CD8-positive, alpha-beta memory T cell (primary cell): ENCODE results near the gene ADGRB2. TPM values are rescaled to one million over a fixed set of nuclear protein-coding genes. Genes with fewer than 3 reads are reported as not detected.
A peak's percentile ranks its signal among the peaks of the same experiment; 100 is the strongest.

Experiments used
- CTCF ChIA-PET: fragments of 350-600 bp; sonication (Branson Sonifier 250); formaldehyde crosslinking; loops from one replicate; lab custom pipeline; 2021; ENCODE audit warnings: antibody characterized with exemption; lab: Charles Lee
- POLR2A ChIA-PET: fragments of 350-600 bp; sonication (Branson Sonifier 250); formaldehyde crosslinking; loops from one replicate; lab custom pipeline; 2021; ENCODE audit warnings: antibody characterized with exemption; lab: Charles Lee
- DNase-seq, 5 donors: peaks; one replicate each; pipeline versions ENCODE4 v3.0.0 to v3.0.0-alpha.2; 2020 to 2022; ENCODE audit warnings: mixed read lengths in 1 of 5
- H3K27ac ChIP-seq: one replicate; pipeline ENCODE4 v1.7.0; 2013; ENCODE audit warnings: low read depth, mild to moderate bottlenecking, low read length, moderate library complexity
- H3K27me3 ChIP-seq: 2 replicates; pipeline ENCODE4 v1.7.0; 2013; ENCODE audit warnings: low read length, mild to moderate bottlenecking; ENCODE audit not compliant: insufficient read depth, poor library complexity, severe bottlenecking
- H3K36me3 ChIP-seq: 2 replicates; pipeline ENCODE4 v1.7.0; 2013; ENCODE audit warnings: mild to moderate bottlenecking, low read length, moderate library complexity; ENCODE audit not compliant: insufficient read depth
- H3K4me1 ChIP-seq: 2 replicates; pipeline ENCODE4 v1.7.0; 2013; ENCODE audit warnings: mild to moderate bottlenecking, low read length, moderate library complexity; ENCODE audit not compliant: insufficient read depth
- H3K4me3 ChIP-seq: 2 replicates; pipeline ENCODE4 v1.7.0; 2013; ENCODE audit warnings: mild to moderate bottlenecking, low read length
- H3K9me3 ChIP-seq: 2 replicates; pipeline ENCODE4 v1.7.0; 2013; ENCODE audit warnings: mild to moderate bottlenecking, low read length
- H3K27ac Mint-ChIP-seq, 8 donors: one replicate each; pipeline ENCODE4 v1.8.0; 2020 to 2021; ENCODE audit warnings: mixed read lengths in 8 of 8, mild to moderate bottlenecking in 6 of 8, inconsistent platforms in 3 of 8, moderate library complexity in 3 of 8
- H3K27me3 Mint-ChIP-seq, 2 donors: one replicate each; pipeline ENCODE4 v1.8.0; 2020 to 2021; ENCODE audit warnings: mixed read lengths in 2 of 2, mild to moderate bottlenecking in 1 of 2, moderate library complexity in 1 of 2
- H3K36me3 Mint-ChIP-seq, 3 donors: one replicate each; pipeline ENCODE4 v1.8.0; 2020 to 2021; ENCODE audit warnings: mixed read lengths in 3 of 3, inconsistent platforms in 1 of 3, mild to moderate bottlenecking in 1 of 3
- H3K4me1 Mint-ChIP-seq, 3 donors: one replicate each; pipeline ENCODE4 v1.8.0; 2020 to 2021; ENCODE audit warnings: mixed read lengths in 3 of 3, inconsistent platforms in 1 of 3, mild to moderate bottlenecking in 1 of 3
- H3K4me3 Mint-ChIP-seq, 7 donors: one replicate each; pipeline ENCODE4 v1.8.0; 2020 to 2021; ENCODE audit warnings: mixed read lengths in 7 of 7, mild to moderate bottlenecking in 6 of 7, moderate library complexity in 4 of 7, inconsistent platforms in 2 of 7
- H3K9me3 Mint-ChIP-seq, 5 donors: one replicate each; pipeline ENCODE4 v1.8.0; 2020 to 2022; ENCODE audit warnings: mixed read lengths in 5 of 5, mild to moderate bottlenecking in 3 of 5, moderate library complexity in 2 of 5, inconsistent platforms in 1 of 5
- polyA plus RNA-seq: library from polyadenylated mRNA; unstranded; fragments of 300-500 nt; fragmentation: Illumina TruSeq; gene quantifications from one replicate; pipeline ENCODE4 v1.2.3, GENCODE V29; 2021
- total RNA-seq, 2 experiments: library from RNA; stranded (reverse); gene quantifications; one replicate each; pipeline ENCODE4 v1.2.3, GENCODE V29; 2021

The ADGRB2 gene
- total and polyA plus RNA-seq, 3 experiments from 2014 or later: 0.24 to 0.57 (median 0.35) TPM

GRCh38 chr1:31798433-31799195 is 34.5 kb upstream of the ADGRB2 start:
- POLR2A ChIA-PET: no interaction called here
- no peaks in the 10 kb centered on the region for H3K9me3 Mint-ChIP-seq
- H3K27me3 Mint-ChIP-seq: peaks cover 8 to 18% of the 10 kb centered on the region in 2 donors
- peak overlapping the region in 1 of 8 donors; percentile 50 for H3K27ac Mint-ChIP-seq
- CTCF ChIA-PET: interaction anchor here (1.0 to 2.1 kb wide), 2 partner anchors 9 to 17 kb away, joined by 3 to 4 read pairs; partner anchors contain the start of gene SPOCD1
- H3K9me3 ChIP-seq: no peaks in the 10 kb centered on the region
- no peak overlapping the region for H3K27ac ChIP-seq
- H3K36me3 Mint-ChIP-seq: no peaks in the 10 kb centered on the region
- no peak overlapping the region for H3K4me3 Mint-ChIP-seq
- H3K4me1 Mint-ChIP-seq: peaks cover 2 to 6% (median 4%) of the 10 kb centered on the region in 3 donors
- H3K4me3 ChIP-seq: no peak overlapping the region
- H3K36me3 ChIP-seq: no peaks in the 10 kb centered on the region
- H3K27me3 ChIP-seq: peaks cover 5% of the 10 kb centered on the region
- DNase-seq: no peak
- H3K4me1 ChIP-seq: no peaks in the 10 kb centered on the region

- H3K9me3 Mint-ChIP-seq: no peaks in the 10 kb centered on the region
- ChIA-PET CTCF (interaction anchor here (1.0 to 2.1 kb wide), 2 partner anchors 9 to 18 kb away, joined by 3 to 4 read pairs; partner anchors contain the start of gene SPOCD1), POLR2A (no interaction called here)
- H3K27me3 Mint-ChIP-seq: peaks cover 6 to 18% of the 10 kb centered on the region in 2 donors
- H3K4me1 ChIP-seq: no peaks in the 10 kb centered on the region
- H3K27ac ChIP-seq: no peak overlapping the region
- no peak for DNase-seq
- no peak overlapping the region for H3K4me3 ChIP-seq
- peaks cover 5% of the 10 kb centered on the region for H3K27me3 ChIP-seq
- H3K27ac Mint-ChIP-seq: no peak overlapping the region
- H3K9me3 ChIP-seq: no peaks in the 10 kb centered on the region
- H3K4me1 Mint-ChIP-seq: peaks cover 2 to 6% (median 4%) of the 10 kb centered on the region in 3 donors
- H3K36me3 ChIP-seq: no peaks in the 10 kb centered on the region
- no peaks in the 10 kb centered on the region for H3K36me3 Mint-ChIP-seq
- no peak overlapping the region for H3K4me3 Mint-ChIP-seq
These were observed 33.9 kb upstream of the ADGRB2 start for GRCh38 chr1:31798086-31798432.

- Mint-ChIP-seq H3K27me3 (peaks cover 5 to 17% of the 10 kb centered on the region in 2 donors), H3K4me3 (no peak overlapping the region), H3K27ac (no peak overlapping the region), H3K9me3 (no peaks in the 10 kb centered on the region), H3K36me3 (no peaks in the 10 kb centered on the region), H3K4me1 (peaks cover under 1 to 1% (median 1%) of the 10 kb centered on the region in 3 donors)
- no peak overlapping the region for H3K4me3 ChIP-seq
- no peak for DNase-seq
- ChIA-PET POLR2A (no interaction called here), CTCF (no interaction called here)
- H3K27ac ChIP-seq: no peak overlapping the region
- no peaks in the 10 kb centered on the region for H3K9me3 ChIP-seq
- H3K4me1 ChIP-seq: no peaks in the 10 kb centered on the region
- H3K36me3 ChIP-seq: no peaks in the 10 kb centered on the region
- H3K27me3 ChIP-seq: peaks cover 5% of the 10 kb centered on the region
These were observed 33.1 kb upstream of the ADGRB2 start for GRCh38 chr1:31797216-31797615.

DNA sequence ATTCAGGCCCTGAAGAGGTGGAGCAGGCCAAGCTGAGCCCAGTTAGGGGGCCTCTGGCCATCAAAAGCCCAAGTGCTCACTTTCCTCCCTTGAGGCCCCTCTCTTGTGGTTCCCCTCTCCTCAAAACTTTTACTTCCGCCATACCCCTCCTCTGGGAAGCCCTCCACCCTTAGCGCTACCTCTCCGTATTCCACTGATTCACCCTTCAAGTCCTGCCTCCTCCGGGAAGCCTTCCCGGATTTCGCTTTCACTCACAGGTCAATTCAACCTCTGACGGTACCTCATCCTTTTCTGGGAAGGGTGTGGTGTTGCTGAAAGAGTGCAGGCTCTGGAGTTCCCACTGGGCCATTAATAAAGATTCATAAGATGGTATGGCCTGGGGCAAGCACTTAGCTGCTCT is 32.6 kb upstream of the ADGRB2 start:
- Mint-ChIP-seq H3K4me3 (no peak overlapping the region), H3K27me3 (peaks cover 5 to 16% of the 10 kb centered on the region in 2 donors), H3K27ac (no peak overlapping the region), H3K4me1 (no peaks in the 10 kb centered on the region), H3K36me3 (no peaks in the 10 kb centered on the region), H3K9me3 (no peaks in the 10 kb centered on the region)
- ChIA-PET POLR2A (no interaction called here), CTCF (no interaction called here)
- Histone ChIP-seq H3K4me3 (no peak overlapping the region), H3K27ac (no peak overlapping the region), H3K27me3 (peaks cover 5% of the 10 kb centered on the region), H3K4me1 (no peaks in the 10 kb centered on the region), H3K9me3 (no peaks in the 10 kb centered on the region), H3K36me3 (no peaks in the 10 kb centered on the region)
- no peak for DNase-seq

DNA sequence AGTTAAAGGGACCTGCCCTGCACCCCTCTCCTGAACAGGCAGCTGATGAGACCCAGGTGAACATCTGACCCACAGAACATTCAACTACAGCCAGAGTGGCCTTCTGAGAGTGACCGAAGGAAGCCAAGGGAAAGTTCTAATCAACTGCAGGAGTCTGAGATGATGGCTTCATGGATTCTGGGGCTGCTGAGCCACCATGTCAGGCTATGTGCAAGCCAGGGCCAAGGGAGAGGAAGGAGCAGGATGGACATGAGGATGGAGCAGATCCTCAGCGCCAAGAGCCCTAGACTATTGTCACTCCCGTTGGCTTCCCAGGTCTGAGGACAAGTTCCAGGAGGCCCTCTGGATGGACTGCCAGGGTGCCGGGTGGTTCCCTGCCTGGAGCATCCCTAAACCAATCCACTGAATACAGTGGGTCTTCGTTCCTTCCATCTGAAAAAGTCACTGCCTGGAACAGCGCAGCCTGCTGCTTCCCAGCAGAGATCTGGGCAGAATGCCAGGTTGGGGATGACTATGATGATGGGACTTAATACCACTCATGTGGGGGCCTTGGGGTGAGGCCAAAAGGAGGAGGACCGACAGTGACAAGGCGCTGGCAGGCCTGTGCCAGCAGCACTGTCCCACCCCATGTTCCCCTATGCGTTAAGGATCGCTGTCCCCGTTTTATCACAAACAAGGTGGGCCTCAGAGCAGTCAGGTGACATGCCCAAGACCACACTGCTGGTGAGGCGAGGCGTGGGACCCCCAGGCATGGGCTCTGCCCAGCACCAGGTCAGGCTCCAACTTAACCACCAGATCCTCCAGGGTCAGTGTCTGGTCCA is 31.9 kb upstream of the ADGRB2 start:
- Mint-ChIP-seq H3K27me3 (peaks cover 2 to 15% of the 10 kb centered on the region in 2 donors), H3K9me3 (no peaks in the 10 kb centered on the region), H3K27ac (peak overlapping the region in 1 of 8 donors; percentile 47), H3K4me1 (no peaks in the 10 kb centered on the region), H3K36me3 (no peaks in the 10 kb centered on the region), H3K4me3 (no peak overlapping the region)
- peak in 1 of 5 donors; percentile 7 for DNase-seq
- Histone ChIP-seq H3K4me1 (no peaks in the 10 kb centered on the region), H3K27me3 (peaks cover 5% of the 10 kb centered on the region), H3K9me3 (no peaks in the 10 kb centered on the region), H3K4me3 (no peak overlapping the region), H3K27ac (no peak overlapping the region), H3K36me3 (no peaks in the 10 kb centered on the region)
- CTCF ChIA-PET: no interaction called here
- POLR2A ChIA-PET: no interaction called here

- Histone ChIP-seq H3K27ac (no peak overlapping the region), H3K27me3 (peaks cover 5% of the 10 kb centered on the region), H3K4me1 (no peaks in the 10 kb centered on the region), H3K36me3 (no peaks in the 10 kb centered on the region), H3K4me3 (no peak overlapping the region), H3K9me3 (no peaks in the 10 kb centered on the region)
- Mint-ChIP-seq H3K27ac (no peak overlapping the region), H3K4me3 (no peak overlapping the region), H3K9me3 (no peaks in the 10 kb centered on the region), H3K27me3 (peaks cover 2 to 10% of the 10 kb centered on the region in 2 donors), H3K4me1 (no peaks in the 10 kb centered on the region), H3K36me3 (no peaks in the 10 kb centered on the region)
- POLR2A ChIA-PET: no interaction called here
- CTCF ChIA-PET: interaction anchor here (0.9 kb wide), 1 partner anchor 131 kb away, joined by 3 read pairs; no protein-coding TSS in a partner anchor
- peak in 1 of 5 donors; percentile 10 for DNase-seq
These were observed 31.0 kb upstream of the ADGRB2 start for GRCh38 chr1:31795096-31795675.

DNA sequence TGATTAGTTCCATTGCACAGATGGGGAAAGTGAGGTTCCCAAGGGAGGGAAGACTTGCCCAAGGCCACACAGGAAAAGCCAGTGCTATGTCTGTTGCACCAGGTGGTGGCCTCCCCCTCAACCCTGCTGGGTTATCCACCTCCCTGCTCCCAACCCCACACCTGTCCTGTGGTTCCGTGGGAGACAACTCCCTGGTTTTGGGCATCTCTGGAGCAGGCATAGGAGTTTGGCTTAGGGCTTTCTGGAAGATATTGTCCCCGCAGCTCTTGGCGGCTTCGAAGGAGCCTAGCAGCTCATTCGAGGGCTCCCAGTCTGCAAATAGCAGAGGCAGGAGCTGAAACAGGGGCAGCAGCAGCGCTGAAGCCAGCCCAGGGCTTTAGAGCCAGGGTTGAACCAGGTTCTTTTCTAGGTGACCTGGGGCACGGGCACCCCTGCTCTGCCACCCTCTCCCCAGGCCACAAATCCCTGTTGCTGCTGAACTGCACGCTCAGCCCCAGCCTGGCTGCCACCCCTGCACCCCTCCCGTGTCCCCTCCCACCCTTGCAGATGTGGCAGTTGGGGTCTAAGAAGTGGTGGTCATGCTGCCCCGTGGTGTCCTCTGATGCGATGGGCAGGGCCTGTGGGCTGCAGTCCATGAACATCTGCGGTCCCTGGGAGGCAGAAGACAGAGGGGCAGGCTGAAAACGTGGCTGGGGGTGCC is 29.6 kb upstream of the ADGRB2 start:
- H3K4me3 ChIP-seq: no peak overlapping the region
- no peaks in the 10 kb centered on the region for H3K36me3 Mint-ChIP-seq
- peaks cover 2 to 10% of the 10 kb centered on the region in 2 donors for H3K27me3 Mint-ChIP-seq
- no peak overlapping the region for H3K27ac ChIP-seq
- peak in 1 of 5 donors; percentile 36 for DNase-seq
- peaks cover 0 to 6% (median 0%) of the 10 kb centered on the region in 3 donors for H3K4me1 Mint-ChIP-seq
- H3K27me3 ChIP-seq: peaks cover 5% of the 10 kb centered on the region
- no peaks in the 10 kb centered on the region for H3K9me3 Mint-ChIP-seq
- no peaks in the 10 kb centered on the region for H3K9me3 ChIP-seq
- H3K36me3 ChIP-seq: no peaks in the 10 kb centered on the region
- no peak overlapping the region for H3K4me3 Mint-ChIP-seq
- POLR2A ChIA-PET: no interaction called here
- H3K4me1 ChIP-seq: no peaks in the 10 kb centered on the region
- H3K27ac Mint-ChIP-seq: no peak overlapping the region
- CTCF ChIA-PET: no interaction called here
